NOMO-1 (cell line): ENCODE results near the gene SLC7A6.

Source experiments
- DNase-seq, 2 experiments: peaks; one replicate each; lab custom pipeline; 2025; ENCODE audit not compliant: unreplicated experiment in 2 of 2; lab: John Stamatoyannopoulos, UW

Gene SLC7A6

DNA sequence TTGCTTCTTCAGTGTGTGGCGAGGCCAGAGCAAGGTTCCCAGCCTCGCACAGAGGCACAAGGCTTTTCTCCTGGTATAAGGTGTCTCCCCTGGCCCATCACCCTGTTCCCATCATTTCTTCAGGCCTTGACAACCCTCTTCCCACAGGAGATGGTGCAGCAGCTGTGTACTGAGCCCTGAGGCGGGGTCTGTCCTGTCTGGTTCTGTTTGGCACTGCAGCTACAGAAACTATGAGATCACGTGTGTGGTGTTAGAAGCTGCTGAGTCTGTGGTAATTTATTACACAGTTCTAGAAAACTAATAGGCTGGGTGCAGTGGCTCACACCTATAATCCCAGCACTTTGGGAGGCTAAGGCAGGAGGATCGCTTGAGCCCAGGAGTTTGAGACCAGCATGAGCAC is 11.9 kb upstream of the SLC7A6 start:
- DNase-seq: no peak

- DNase-seq: no peak
Observed at GRCh38 chr16:68253721-68254120, 10.6 kb upstream of the SLC7A6 start.

DNA sequence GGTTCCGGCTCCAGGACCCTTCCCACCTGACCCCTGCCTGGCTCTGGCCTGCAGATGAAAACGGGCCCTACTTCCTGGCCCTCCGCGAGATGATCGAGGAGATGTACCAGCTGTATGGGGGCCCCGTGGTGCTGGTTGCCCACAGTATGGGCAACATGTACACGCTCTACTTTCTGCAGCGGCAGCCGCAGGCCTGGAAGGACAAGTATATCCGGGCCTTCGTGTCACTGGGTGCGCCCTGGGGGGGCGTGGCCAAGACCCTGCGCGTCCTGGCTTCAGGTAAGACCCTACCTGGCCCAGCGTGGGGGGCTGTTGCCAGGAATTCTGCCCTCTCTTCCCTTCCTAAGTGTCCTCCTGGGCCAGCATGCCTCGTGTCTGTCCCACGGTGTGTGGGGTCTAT is 8.6 kb upstream of the SLC7A6 start:
- DNase-seq: no peak

- peak; percentile 82 to 84 for DNase-seq
Observed at GRCh38 chr16:68257251-68257905, 6.9 kb upstream of the SLC7A6 start.

GRCh38 chr16:68257906-68258800 is 6.2 kb upstream of the SLC7A6 start:
- DNase-seq: peak; percentile 83 to 97

DNA sequence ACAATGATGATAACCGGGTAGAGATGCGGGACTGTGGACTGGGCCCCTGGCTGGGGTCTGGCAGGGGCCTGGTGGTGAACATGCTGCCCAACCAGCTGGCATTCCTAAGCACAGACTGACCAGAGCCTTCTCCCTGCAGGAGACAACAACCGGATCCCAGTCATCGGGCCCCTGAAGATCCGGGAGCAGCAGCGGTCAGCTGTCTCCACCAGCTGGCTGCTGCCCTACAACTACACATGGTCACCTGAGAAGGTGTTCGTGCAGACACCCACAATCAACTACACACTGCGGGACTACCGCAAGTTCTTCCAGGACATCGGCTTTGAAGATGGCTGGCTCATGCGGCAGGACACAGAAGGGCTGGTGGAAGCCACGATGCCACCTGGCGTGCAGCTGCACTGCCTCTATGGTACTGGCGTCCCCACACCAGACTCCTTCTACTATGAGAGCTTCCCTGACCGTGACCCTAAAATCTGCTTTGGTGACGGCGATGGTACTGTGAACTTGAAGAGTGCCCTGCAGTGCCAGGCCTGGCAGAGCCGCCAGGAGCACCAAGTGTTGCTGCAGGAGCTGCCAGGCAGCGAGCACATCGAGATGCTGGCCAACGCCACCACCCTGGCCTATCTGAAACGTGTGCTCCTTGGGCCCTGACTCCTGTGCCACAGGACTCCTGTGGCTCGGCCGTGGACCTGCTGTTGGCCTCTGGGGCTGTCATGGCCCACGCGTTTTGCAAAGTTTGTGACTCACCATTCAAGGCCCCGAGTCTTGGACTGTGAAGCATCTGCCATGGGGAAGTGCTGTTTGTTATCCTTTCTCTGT is 5.1 kb upstream of the SLC7A6 start:
- no peak for DNase-seq

GRCh38 chr16:68263559-68264127 is 683 bp upstream of the SLC7A6 start:
- DNase-seq: no peak

GRCh38 chr16:68265078-68265920 is 973 bp downstream of the SLC7A6 start:
- DNase-seq: peak; percentile 62 to 67

GRCh38 chr16:68267612-68268405 is 3.5 kb downstream of the SLC7A6 start:
- no peak for DNase-seq

- DNase-seq: no peak
Observed at GRCh38 chr16:68269793-68270192, 5.5 kb downstream of the SLC7A6 start.

GRCh38 chr16:68270353-68270752 is 6.0 kb downstream of the SLC7A6 start:
- DNase-seq: no peak

GRCh38 chr16:68272507-68273209 is 8.3 kb downstream of the SLC7A6 start:
- DNase-seq: no peak

GRCh38 chr16:68273459-68273858 is 9.1 kb downstream of the SLC7A6 start:
- DNase-seq: no peak

DNA sequence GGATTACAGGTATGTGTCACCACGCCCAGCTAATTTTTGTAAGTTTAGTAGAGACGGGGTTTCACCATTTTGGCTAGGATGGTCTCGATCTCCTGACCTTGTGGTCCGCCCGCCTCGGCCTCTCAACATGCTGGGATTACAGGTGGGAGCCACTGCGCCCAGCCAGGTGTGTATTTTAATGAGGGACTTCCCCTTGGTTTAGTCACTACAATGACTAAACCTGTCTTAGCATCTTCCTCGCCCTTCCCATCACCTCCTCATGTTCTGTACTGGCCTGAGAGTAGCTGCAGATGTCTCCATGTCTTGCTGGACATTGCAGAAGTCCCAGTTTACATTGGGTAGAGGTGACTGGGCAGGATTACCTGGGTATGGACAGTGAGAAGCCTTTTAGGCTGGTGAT is 9.6 kb downstream of the SLC7A6 start:
- no peak for DNase-seq

GRCh38 chr16:68274441-68274840 is 10.1 kb downstream of the SLC7A6 start:
- DNase-seq: no peak

DNA sequence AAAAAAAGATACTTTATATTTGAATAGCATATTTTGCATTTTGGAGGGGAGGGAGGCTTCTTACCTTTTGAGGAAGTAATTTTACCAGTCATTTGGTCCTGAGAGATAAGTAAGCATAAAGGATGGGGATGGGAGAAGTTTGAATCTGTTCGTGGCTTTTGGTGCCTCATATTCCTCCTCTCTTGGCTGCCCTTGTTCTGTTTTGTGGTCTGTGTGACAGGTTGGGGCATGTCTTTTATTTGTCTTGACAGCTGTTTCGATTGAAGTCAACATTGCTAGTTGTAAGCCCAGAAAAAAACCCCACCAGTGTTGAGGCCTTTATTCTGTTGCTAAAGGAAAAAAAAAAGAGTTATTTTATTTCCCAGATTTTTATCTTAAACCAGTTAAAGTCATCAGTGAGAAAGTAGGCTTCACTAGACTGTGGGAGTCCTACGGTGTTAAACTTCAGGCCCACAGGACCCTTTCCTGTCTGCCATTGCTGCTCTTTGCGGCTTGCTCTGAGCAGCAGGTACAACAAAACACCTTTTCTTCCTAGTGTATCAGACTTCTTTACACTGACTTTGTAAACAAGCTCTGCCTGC is 11.4 kb downstream of the SLC7A6 start:
- DNase-seq: peak; percentile 31 to 63

- no peak for DNase-seq
Observed at GRCh38 chr16:68276223-68276622, 11.9 kb downstream of the SLC7A6 start.
